ENCODE measurements around the gene TMEM91. TPM values are rescaled to one million over a fixed set of nuclear protein-coding genes. Genes with fewer than 3 reads are reported as not detected.

Gene TMEM91
- total and polyA plus RNA-seq, 2 of the 8 experiments (the other 6 are each of a cell fraction or from before 2014, with no cell fraction given): 5.3 to 7.4 TPM

- TF ChIP-seq HDAC6 (IDR thresholded peaks at IDR 0.05; ENCODE audit: low read depth, low read length): no peak
- no peak for TF ChIP-seq CBX8 (IDR thresholded peaks at IDR 0.05; ENCODE audit: borderline replicate concordance, low read depth, low read length)
- no peak for TF ChIP-seq TCF12 (IDR thresholded peaks at IDR 0.05; ENCODE audit: low read depth, low read length)
- TF ChIP-seq CBX5 (IDR thresholded peaks at IDR 0.05; ENCODE audit: low read depth, low read length): no peak
- TF ChIP-seq CHD1 (IDR thresholded peaks at IDR 0.05; ENCODE audit: low read depth, low read length): no peak
- no peak for TF ChIP-seq EZH2 (IDR thresholded peaks at IDR 0.05; ENCODE audit: low read depth, low read length, severe bottlenecking)
- no peak for TF ChIP-seq RFX5 (IDR thresholded peaks at IDR 0.05; ENCODE audit: borderline replicate concordance, low read depth, low read length)
Observed at GRCh38 chr19:41376998-41377365, 649 bp downstream of the TMEM91 start (continued).

All from H1 (cell line).